GM21576 (cell line): ENCODE results near the gene RBFOX1.

Experiments
- ATAC-seq: cut with Tn5 transposase; IDR thresholded peaks from one replicate; pipeline ENCODE4 v1.9.1; 2021; ENCODE audit warnings: mild to moderate bottlenecking, moderate library complexity; ENCODE audit not compliant: unreplicated experiment

Gene RBFOX1

DNA sequence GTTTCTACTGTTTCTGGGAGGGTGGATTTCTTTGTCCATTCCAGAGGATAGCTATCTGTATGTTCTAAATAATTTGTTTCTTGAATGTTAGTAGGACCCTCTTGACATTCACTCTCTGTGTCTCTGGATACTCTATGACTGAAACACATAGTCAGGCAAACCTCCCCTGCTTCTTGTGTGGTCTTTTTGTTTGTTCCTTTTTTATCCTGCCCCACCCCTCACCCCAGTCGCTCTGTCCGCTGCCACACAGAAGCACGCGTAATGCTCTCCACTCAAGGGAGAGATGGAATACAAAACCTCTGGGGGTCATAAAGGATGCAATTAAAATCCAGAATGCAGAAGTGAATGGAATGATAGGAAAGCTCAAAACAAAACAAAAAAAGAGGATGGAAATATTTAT, 253.1 kb downstream of the RBFOX1 start:
- ATAC-seq: no peak

DNA sequence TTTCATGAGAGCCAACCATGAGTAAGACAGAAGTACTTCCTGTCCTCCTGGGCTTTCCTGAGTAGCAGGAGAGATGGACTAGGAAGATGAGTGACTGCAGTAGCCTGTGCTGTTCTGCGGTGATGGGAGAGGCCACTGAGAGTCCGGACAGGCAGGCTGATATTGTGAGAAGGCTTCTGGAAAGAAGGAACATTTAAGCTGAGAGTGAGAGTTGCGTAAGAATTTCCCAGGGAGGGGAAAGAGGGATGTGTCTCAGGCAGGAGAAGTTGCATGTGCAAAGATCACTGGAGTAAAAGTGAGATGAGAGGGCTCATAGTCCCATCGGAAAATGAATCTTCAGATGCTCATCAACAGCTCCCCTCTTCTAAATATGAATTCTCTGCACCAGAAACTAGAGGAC, 258.3 kb downstream of the RBFOX1 start:
- ATAC-seq: no peak

GRCh38 chr16:7596308-7596707, 263.7 kb downstream of the RBFOX1 start:
- ATAC-seq: no peak

DNA sequence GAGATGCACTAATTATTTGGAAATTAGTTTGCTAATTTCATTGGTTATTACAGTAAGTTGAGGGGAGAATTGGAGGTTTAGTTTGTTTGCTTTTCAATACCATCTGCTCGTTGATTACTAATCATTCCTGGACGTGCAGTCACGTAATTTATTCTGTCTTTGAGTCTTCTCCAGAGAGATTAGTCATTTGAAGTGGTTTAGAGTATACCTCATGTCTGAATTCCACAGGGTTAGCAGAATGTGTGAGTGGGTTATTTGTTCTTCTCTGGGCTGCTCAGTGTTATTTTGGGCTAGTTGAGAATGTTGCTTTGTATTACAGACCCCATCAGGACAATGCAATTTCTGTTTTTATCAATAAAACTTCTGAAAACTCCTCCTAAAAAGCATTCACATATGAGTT, 265.0 kb downstream of the RBFOX1 start:
- ATAC-seq: no peak

DNA sequence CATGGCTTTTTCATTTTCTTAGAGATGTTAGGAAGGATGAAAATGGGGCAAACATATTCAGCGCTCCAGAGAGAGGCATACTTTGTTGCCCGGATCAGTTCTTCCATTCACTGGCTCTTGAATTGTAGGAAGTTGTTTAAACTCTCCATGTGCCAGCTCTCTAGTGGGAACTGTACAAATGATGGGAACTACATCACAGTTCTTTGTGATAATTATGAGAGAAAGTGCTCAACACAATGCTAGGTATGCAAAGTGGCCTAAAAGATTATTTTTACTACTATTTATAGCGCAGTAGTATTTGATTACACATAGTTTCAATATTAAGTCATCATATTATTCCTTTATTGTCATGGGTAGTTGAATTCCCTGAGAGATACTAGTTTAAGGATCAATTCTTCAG, 268.5 kb downstream of the RBFOX1 start:
- no peak for ATAC-seq

- no peak for ATAC-seq
Observed at GRCh38 chr16:7602291-7602950, 269.8 kb downstream of the RBFOX1 start.

- no peak for ATAC-seq
Observed at GRCh38 chr16:7605812-7606211, 273.2 kb downstream of the RBFOX1 start.

- no peak for ATAC-seq
Observed at GRCh38 chr16:7612671-7613070, 280.0 kb downstream of the RBFOX1 start.

GRCh38 chr16:7613518-7613917, 280.9 kb downstream of the RBFOX1 start:
- ATAC-seq: no peak

GRCh38 chr16:7614021-7614795, 281.6 kb downstream of the RBFOX1 start:
- no peak for ATAC-seq

DNA sequence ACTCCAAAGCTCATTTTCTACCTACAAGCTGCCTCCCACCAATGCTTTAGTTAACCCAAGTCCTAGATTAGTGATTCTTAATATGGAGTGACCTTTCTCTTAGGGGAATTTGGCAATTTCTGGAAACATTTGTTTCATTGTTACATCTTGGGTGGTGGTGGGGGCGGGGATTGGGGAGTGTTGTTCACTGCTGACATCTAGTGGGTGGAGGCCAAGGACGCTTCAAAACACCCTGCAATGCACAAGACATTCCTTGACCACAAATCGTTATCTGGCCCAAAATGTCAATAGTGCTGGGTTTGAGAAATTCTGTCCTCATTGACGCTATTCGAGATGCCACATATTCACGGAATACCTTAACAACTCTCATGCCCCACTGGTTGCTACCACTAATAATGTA, 282.9 kb downstream of the RBFOX1 start:
- ATAC-seq: no peak

DNA sequence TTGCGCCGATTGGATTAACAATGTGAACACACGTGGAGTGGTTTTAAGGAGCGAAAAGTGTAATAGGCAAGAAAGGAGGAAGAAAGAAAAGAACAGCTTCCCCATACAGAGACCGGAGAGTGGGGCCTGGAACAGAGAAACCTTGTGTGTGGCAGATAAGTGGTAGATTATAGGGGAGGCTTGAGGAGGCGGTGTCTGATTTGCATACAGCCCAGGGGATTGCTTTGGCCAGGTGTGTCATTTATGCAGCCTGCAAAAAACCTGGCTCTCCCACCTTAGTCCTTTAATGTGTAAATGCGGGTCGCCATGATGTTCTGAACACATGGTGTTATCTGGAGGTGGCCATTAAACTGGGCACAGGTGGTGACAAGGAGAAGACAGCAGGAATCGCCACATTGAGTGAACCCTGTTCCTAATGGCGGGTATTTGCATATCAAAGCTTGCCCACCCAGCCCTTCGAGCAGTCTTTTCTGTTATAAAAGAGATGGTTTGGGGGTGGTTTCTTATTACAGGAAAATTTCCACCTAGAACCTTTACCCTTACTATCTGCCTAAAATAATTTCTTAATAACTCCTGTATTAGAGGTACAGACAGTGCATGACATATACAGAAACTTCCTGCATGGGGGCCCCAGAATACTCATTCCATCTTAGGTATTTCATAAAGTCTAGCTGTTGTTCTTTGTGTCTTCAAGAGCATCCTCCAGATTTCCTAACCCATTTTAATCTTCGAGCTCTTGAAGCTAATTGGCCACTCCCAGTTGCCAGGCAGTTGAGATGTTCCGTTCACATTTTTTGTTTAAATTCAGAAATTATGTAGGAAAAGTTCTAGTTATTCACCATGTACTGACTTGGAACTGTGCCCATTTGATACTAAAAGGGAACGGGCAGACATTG, 292.5 kb downstream of the RBFOX1 start:
- ATAC-seq: no peak

DNA sequence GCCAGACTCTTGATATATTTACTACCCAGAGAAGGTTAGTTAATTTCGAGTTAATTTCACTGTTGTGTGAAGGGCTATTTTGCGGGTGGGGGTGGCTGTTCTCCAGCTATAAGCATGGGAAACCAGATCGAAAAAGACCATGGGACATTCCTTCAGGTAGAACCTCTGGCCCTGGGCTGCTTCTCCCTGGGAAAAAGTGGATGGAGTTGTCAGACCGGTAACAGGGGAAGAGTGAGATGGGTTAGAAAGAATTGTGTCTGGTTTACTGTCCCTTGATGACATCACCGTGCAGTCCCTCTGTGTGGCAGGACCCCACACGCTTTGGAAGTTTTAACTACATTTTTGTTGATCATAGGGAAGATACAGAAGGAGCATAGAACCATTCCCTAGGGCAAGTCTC, 296.3 kb downstream of the RBFOX1 start:
- no peak for ATAC-seq

DNA sequence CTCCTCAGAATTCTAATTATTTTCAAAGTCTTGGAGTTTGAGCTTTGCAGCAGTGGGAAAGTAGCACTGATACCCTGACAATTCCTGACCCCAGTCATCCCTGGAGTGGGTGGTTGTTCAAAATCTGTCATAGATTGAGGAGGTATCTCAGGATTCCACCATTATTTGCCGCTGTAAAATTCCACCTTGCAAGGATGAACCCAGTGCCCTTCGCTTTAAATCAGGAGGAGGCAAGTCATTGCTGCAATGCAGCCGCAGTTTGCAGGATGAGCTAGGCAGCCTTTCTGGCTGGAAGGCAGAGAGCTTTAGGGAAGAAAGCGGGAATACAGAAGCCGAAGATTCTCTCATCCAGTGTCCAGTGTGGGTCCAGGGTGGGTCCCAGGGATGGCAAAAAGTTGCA, 296.9 kb downstream of the RBFOX1 start:
- ATAC-seq: no peak

DNA sequence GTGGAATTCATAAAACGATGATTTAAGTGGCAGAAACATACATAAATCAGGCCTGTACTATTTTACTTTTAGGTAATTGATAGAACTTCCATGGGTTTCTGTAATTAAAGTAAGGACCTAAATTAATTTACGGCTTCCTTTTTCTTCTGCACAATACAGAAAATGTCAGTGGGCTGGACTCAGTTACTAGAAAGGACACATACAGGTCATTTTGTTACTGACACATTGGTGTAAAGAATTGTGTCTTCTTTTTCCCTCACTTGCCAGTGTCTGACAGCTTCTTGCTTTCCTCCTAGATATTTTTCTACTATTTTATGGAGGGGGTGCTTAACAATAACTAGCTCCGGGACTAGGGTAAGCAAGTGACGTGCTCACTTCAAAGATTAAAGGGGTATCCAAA, 304.8 kb downstream of the RBFOX1 start:
- ATAC-seq: no peak

DNA sequence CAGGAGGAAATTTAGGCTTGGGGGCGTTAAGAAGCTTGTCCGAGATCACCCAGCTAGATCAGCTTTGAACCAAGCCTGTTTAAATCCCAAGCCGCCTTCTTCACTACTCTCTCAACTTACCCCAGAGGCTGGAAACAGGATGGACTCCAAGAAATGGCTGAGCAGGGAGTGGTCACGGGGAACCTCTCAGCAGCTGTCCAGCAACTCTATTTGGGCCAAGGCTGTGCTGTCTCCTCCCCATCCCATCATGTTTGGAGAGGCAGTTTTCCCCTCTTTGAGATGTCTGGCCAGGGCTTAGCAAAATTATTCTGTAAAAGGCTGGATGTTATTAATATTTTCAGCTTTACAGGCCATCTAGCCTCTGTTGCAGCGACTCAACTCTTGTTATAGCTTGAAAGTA, 305.7 kb downstream of the RBFOX1 start:
- no peak for ATAC-seq

- no peak for ATAC-seq
Observed at GRCh38 chr16:7640334-7640733, 307.7 kb downstream of the RBFOX1 start.

DNA sequence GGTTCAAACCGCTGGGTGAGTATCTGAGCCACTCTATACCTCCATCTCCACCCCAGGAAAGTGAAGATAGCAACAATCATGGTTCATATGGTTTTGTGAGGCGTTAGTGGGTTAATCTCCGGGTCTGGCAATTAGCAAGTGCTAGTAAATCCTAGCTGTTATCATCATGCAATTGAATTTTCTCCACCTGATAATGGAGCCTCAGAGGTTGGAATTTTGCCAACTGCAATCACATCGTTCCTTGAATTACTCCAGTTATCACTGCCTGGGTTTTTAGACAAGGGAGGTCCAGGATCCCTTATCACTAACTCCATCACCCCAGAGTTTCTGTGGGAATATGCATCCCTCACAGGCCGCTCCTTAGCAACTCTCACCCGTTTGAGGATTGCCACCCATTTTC, 311.5 kb downstream of the RBFOX1 start:
- no peak for ATAC-seq

DNA sequence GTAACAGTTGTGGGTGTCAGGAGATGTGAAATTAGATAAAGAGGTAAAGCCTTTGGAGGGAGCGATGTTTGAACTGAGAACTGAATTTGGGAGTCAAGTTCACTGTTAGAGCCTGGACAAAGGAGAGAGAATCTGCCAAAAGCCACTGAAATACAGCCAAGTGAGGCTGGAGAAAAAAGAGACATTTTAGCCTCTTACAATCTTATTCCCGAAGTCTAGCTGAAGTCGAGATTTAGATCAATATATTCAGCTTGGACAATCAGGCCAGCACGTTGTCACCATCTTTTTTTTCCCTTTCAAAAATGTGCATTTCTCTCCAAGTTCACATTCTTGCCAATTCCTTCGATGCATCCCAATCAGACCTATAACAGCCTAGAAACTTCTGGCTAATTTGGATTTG, 312.2 kb downstream of the RBFOX1 start:
- ATAC-seq: no peak

- no peak for ATAC-seq
Observed at GRCh38 chr16:7646821-7647500, 314.3 kb downstream of the RBFOX1 start.

DNA sequence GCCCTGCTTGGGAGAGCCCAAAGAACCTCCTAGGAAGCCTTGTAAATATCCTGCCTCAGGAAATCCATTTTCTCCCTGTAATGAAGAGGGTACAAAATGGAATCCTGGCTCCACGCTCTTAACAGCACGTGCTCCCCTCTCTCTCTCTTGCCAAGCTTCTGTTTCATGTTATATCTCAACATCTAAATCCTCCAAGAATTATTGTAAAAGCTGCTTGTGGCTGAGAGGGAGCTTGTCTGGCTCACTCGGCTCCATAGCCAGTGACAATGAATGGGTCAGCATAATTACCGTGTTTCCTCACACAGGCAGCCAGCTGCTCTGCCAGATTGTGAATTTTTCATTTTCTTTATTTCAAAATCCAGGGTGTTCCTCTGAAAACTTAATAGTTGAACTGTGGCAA, 317.8 kb downstream of the RBFOX1 start:
- ATAC-seq: no peak
